Prostate gland (tissue), 2 donors: ENCODE measurements around the gene CDC42. TPM values are rescaled to one million over a fixed set of nuclear protein-coding genes. Genes with fewer than 3 reads are reported as not detected.

Experiments
- DNase-seq: peaks from one replicate; pipeline ENCODE4 v3.0.0-alpha.2; 2019; ENCODE audit warnings: low spot score
- H3K27ac ChIP-seq, 2 donors: fragments of 200-600 bp; sonication (generic); 2 replicates each; pipeline ENCODE4 v1.5.1; 2017 to 2019
- H3K27me3 ChIP-seq: fragments of 200-600 bp; sonication (generic); replicated peaks from 2 replicates; pipeline ENCODE4 v1.5.1; 2019; ENCODE audit not compliant: insufficient read depth
- H3K36me3 ChIP-seq, 2 donors: fragments of 200-600 bp; sonication (generic); 1 replicate in 1 of 2; 2 replicates in 1 of 2; pipeline versions ENCODE4 v1.5.1 to v1.8.1; 2017 to 2019
- H3K4me1 ChIP-seq: fragments of 200-600 bp; sonication (generic); replicated peaks from 2 replicates; pipeline ENCODE4 v1.5.1; 2019
- H3K4me3 ChIP-seq, 2 donors: fragments of 200-600 bp; sonication (generic); 2 replicates each; pipeline ENCODE4 v1.5.1; 2017 to 2019
- H3K9me3 ChIP-seq: fragments of 200-600 bp; sonication (generic); 2 replicates; pipeline ENCODE4 v1.5.1; 2017
- CTCF ChIP-seq, 4 experiments: fragments of 200-600 bp in 2 of 4; fragments of 450-650 bp in 2 of 4; sonication (generic) in 2 of 4; IDR thresholded peaks; 1 replicate in 3 of 4; 2 replicates in 1 of 4; pipeline ENCODE4 v1.5.1; 2016 to 2019; ENCODE audit warnings: antibody characterized with exemption in 4 of 4, mild to moderate bottlenecking in 2 of 4, moderate library complexity in 2 of 4
- POLR2A ChIP-seq: fragments of 450-650 bp; IDR thresholded peaks from one replicate; pipeline ENCODE4 v1.6.1; 2016; ENCODE audit warnings: antibody characterized with exemption, mild to moderate bottlenecking
- POLR2AphosphoS5 ChIP-seq: sonication (generic); formaldehyde crosslinking; IDR thresholded peaks from one replicate; pipeline ENCODE4 v1.6.1; 2017; ENCODE audit warnings: antibody characterized with exemption
- WGBS: methylation state at CpG from one replicate; pipeline ENCODE4 v1.1.5; 2018; 5-methylcytosine and 5-hydroxymethylcytosine counted together
- intact Hi-C: fragments of 100-400 bp; cut with DNase I; formaldehyde crosslinking; loops from one replicate; pipeline ENCODE4 v1.14.2; 2022
- total RNA-seq, 2 donors: library from RNA; depleted of rRNA; stranded (reverse); fragments of >200 nt; gene quantifications; one replicate each; pipeline ENCODE4 v1.1.0, GENCODE V29; 2016

CDC42 gene
- total RNA-seq, 2 donors from 2014 or later: 164 to 182 TPM

GRCh38 chr1:22108339-22109105 lies 56.0 kb downstream of the CDC42 start:
- intact Hi-C loops: loop anchor here (5.0 to 10.0 kb wide), 2 partner anchors 169 to 536 kb away; partner anchors contain the start of gene C1QC

GRCh38 chr1:22110016-22110415 lies 57.5 kb downstream of the CDC42 start:
- H3K36me3 ChIP-seq: no peaks in the 10 kb centered on the region
- intact Hi-C loops: loop anchor here (10.0 kb wide), 1 partner anchor 305 kb away; no protein-coding TSS in a partner anchor
- no peak for DNase-seq
- no peak overlapping the region for H3K27ac ChIP-seq
- 86% methylated on average over 3 of the region's 3 CpGs for whole genome bisulfite sequencing
- no peaks in the 10 kb centered on the region for H3K9me3 ChIP-seq
- H3K27me3 ChIP-seq: no peaks in the 10 kb centered on the region
- TF ChIP-seq POLR2AphosphoS5 (no peak), CTCF (IDR thresholded peaks at IDR 0.05) (no peak), POLR2A (no peak)
- H3K4me3 ChIP-seq: no peak overlapping the region
- H3K4me1 ChIP-seq: no peaks in the 10 kb centered on the region

More at GRCh38 chr1:22108339-22109105, 56.0 kb downstream of the CDC42 start:
- DNase-seq: no peak
- Histone ChIP-seq H3K9me3 (no peaks in the 10 kb centered on the region), H3K4me3 (no peak overlapping the region), H3K36me3 (no peaks in the 10 kb centered on the region), H3K4me1 (no peaks in the 10 kb centered on the region), H3K27me3 (no peaks in the 10 kb centered on the region), H3K27ac (no peak overlapping the region)
- 29% methylated on average over 11 of the region's 11 CpGs for WGBS
- TF ChIP-seq CTCF (IDR thresholded peaks at IDR 0.05): no peak
- TF ChIP-seq POLR2A: no peak
- TF ChIP-seq POLR2AphosphoS5: no peak

- no peak overlapping the region for H3K27ac ChIP-seq
- intact Hi-C loops: loop anchor here (10.0 kb wide), 1 partner anchor 304 kb away; no protein-coding TSS in a partner anchor
- no peaks in the 10 kb centered on the region for H3K36me3 ChIP-seq
Measured at GRCh38 chr1:22111115-22111514, 58.6 kb downstream of the CDC42 start.

GRCh38 chr1:22111620-22112019 lies 59.1 kb downstream of the CDC42 start:
- TF ChIP-seq CTCF (IDR thresholded peaks at IDR 0.05) (no peak), POLR2A (no peak), POLR2AphosphoS5 (no peak)
- intact Hi-C loops: loop anchor here (10.0 kb wide), 1 partner anchor 303 kb away; no protein-coding TSS in a partner anchor
- DNase-seq: no peak
- Histone ChIP-seq H3K4me1 (no peaks in the 10 kb centered on the region), H3K9me3 (no peaks in the 10 kb centered on the region), H3K27ac (no peak overlapping the region), H3K4me3 (no peak overlapping the region), H3K27me3 (no peaks in the 10 kb centered on the region), H3K36me3 (no peaks in the 10 kb centered on the region)
- WGBS: 69% methylated on average over 3 of the region's 3 CpGs

More at GRCh38 chr1:22111115-22111514, 58.6 kb downstream of the CDC42 start:
- WGBS: 80% methylated on average over 1 of the region's 1 CpG
- H3K4me1 ChIP-seq: no peaks in the 10 kb centered on the region
- DNase-seq: no peak
- H3K9me3 ChIP-seq: no peaks in the 10 kb centered on the region
- no peak for TF ChIP-seq CTCF (IDR thresholded peaks at IDR 0.05)
- TF ChIP-seq POLR2AphosphoS5: no peak
- TF ChIP-seq POLR2A: no peak
- no peaks in the 10 kb centered on the region for H3K27me3 ChIP-seq
- no peak overlapping the region for H3K4me3 ChIP-seq

- Histone ChIP-seq H3K27me3 (no peaks in the 10 kb centered on the region), H3K36me3 (no peaks in the 10 kb centered on the region), H3K9me3 (no peaks in the 10 kb centered on the region), H3K4me1 (no peaks in the 10 kb centered on the region), H3K27ac (no peak overlapping the region), H3K4me3 (no peak overlapping the region)
- intact Hi-C loops: loop anchor here (10.0 kb wide), 1 partner anchor 302 kb away; no protein-coding TSS in a partner anchor
- 65% methylated on average over 3 of the region's 3 CpGs for WGBS
- no peak for TF ChIP-seq CTCF (IDR thresholded peaks at IDR 0.05)
- TF ChIP-seq POLR2A: no peak
- TF ChIP-seq POLR2AphosphoS5: no peak
- DNase-seq: no peak
Measured at GRCh38 chr1:22112554-22112953, 60.0 kb downstream of the CDC42 start.
